Small intestine (tissue), 7 donors: ENCODE results near the gene CDH13. TPM values are rescaled to one million over a fixed set of nuclear protein-coding genes. Genes with fewer than 3 reads are reported as not detected.

Experiments used
- DNase-seq, 2 donors: peaks; one replicate each; pipeline versions ENCODE4 v3.0.0 to v3.0.0-alpha.2; 2013
- FAIRE-seq: peaks from 2 replicates; lab custom pipeline; 2012; peaks lifted over from hg19 to GRCh38; lab: Jason Lieb, UNC
- H3K27ac ChIP-seq, 3 donors: one replicate each; pipeline ENCODE4 v1.5.1; 2013; ENCODE audit warnings: low read length in 2 of 3, mild to moderate bottlenecking in 2 of 3, control low read depth in 1 of 3, inconsistent platforms in 1 of 3, low read depth in 1 of 3, moderate library complexity in 1 of 3
- H3K27me3 ChIP-seq, 3 donors: one replicate each; pipeline ENCODE4 v1.6.1; 2013; ENCODE audit warnings: low read length in 3 of 3, inconsistent platforms in 1 of 3; ENCODE audit not compliant: control insufficient read depth in 3 of 3, insufficient read depth in 3 of 3
- H3K36me3 ChIP-seq, 3 donors: one replicate each; pipeline ENCODE4 v1.6.1; 2013; ENCODE audit warnings: low read length in 3 of 3, inconsistent platforms in 1 of 3, low read depth in 1 of 3, mild to moderate bottlenecking in 1 of 3, moderate library complexity in 1 of 3; ENCODE audit not compliant: control insufficient read depth in 3 of 3, insufficient read depth in 2 of 3
- H3K4me1 ChIP-seq, 3 donors: one replicate each; pipeline ENCODE4 v1.6.1; 2013; ENCODE audit warnings: low read length in 2 of 3, inconsistent platforms in 1 of 3, low read depth in 1 of 3, mild to moderate bottlenecking in 1 of 3, moderate library complexity in 1 of 3; ENCODE audit not compliant: control insufficient read depth in 3 of 3, insufficient read depth in 2 of 3
- H3K4me3 ChIP-seq, 3 donors: one replicate each; pipeline ENCODE4 v1.5.1; 2013; ENCODE audit warnings: low read length in 3 of 3, control low read depth in 1 of 3, inconsistent platforms in 1 of 3, low read depth in 1 of 3, mild to moderate bottlenecking in 1 of 3, moderate library complexity in 1 of 3
- H3K9me3 ChIP-seq, 2 donors: one replicate each; pipeline ENCODE4 v1.6.1; 2013; ENCODE audit warnings: low read depth in 1 of 2, low read length in 1 of 2; ENCODE audit not compliant: control insufficient read depth in 2 of 2, insufficient read depth in 1 of 2
- WGBS, 3 donors: extraction: QIAGEN DNeasy Blood & Tissue Kit; methylation state at CpG; one replicate each; pipeline ENCODE4 v1.1.7; 2013; 5-methylcytosine and 5-hydroxymethylcytosine counted together
- polyA plus RNA-seq, 4 donors: library from polyadenylated mRNA; stranded (reverse) in 3 of 4; unstranded in 1 of 4; fragments of 200-250 nt in 3 of 4; fragments of 120-200 nt in 1 of 4; gene quantifications; one replicate each; pipeline versions ENCODE4 v1.2.1 to v1.2.3, GENCODE V29; 2013
- donor health status: healthy with polysubstance abuse.
- donor health status: control.
- donor health status: control.
- donor health status: Bipolar disorder and iron deficiency.
- donor health status: healthy.

CDH13 gene
- polyA plus RNA-seq, 4 donors, result 0.27 to 15.0 (median 2.9) TPM; not detected in 1

GRCh38 chr16:82992786-82993185 is 366.0 kb downstream of the CDH13 start:
- Histone ChIP-seq H3K27ac (peak overlapping the region in 2 of 3 donors; percentile 74 to 79), H3K9me3 (peaks cover 0 to 7% of the 10 kb centered on the region in 2 donors), H3K27me3 (no peaks in the 10 kb centered on the region), H3K4me3 (no peak overlapping the region), H3K36me3 (no peaks in the 10 kb centered on the region), H3K4me1 (peaks cover 2 to 45% (median 13%) of the 10 kb centered on the region in 3 donors)
- WGBS, 3 donors, result 16 to 63% (median 22%) methylated on average over 3 of the region's 3 CpGs
- FAIRE-seq (no peak), DNase-seq (peak; percentile 78 to 87)

GRCh38 chr16:82993415-82993814 is 366.6 kb downstream of the CDH13 start:
- no peak for DNase-seq
- H3K4me3 ChIP-seq, result no peak overlapping the region
- peaks cover 2 to 46% (median 13%) of the 10 kb centered on the region in 3 donors for H3K4me1 ChIP-seq
- no peak for FAIRE-seq
- no peaks in the 10 kb centered on the region for H3K27me3 ChIP-seq
- H3K27ac ChIP-seq, result peak overlapping the region in 2 of 3 donors; percentile 42 to 79
- WGBS, 3 donors, result 47 to 72% (median 49%) methylated on average over 5 of the region's 5 CpGs
- no peaks in the 10 kb centered on the region for H3K36me3 ChIP-seq
- peaks cover 0 to 7% of the 10 kb centered on the region in 2 donors for H3K9me3 ChIP-seq

- 72 to 81% (median 78%) methylated on average over 4 of the region's 4 CpGs for WGBS, 3 donors
- DNase-seq (no peak), FAIRE-seq (no peak)
- Histone ChIP-seq H3K4me1 (peaks cover 2 to 51% (median 13%) of the 10 kb centered on the region in 3 donors), H3K36me3 (no peaks in the 10 kb centered on the region), H3K9me3 (peaks cover 0 to 7% of the 10 kb centered on the region in 2 donors), H3K27ac (peak overlapping the region in 2 of 3 donors; percentile 42 to 79), H3K27me3 (no peaks in the 10 kb centered on the region), H3K4me3 (no peak overlapping the region)
Measured at GRCh38 chr16:82993926-82994325, 367.2 kb downstream of the CDH13 start.

GRCh38 chr16:82995286-82995923 is 368.6 kb downstream of the CDH13 start:
- Histone ChIP-seq H3K36me3 (no peaks in the 10 kb centered on the region), H3K27ac (peak overlapping the region; percentile 64 to 83 (median 72)), H3K4me3 (no peak overlapping the region), H3K9me3 (peaks cover 0 to 7% of the 10 kb centered on the region in 2 donors), H3K4me1 (peaks cover 2 to 52% (median 13%) of the 10 kb centered on the region in 3 donors), H3K27me3 (no peaks in the 10 kb centered on the region)
- DNase-seq (no peak), FAIRE-seq (no peak)
- 35 to 54% (median 51%) methylated on average over 9 of the region's 9 CpGs for WGBS, 3 donors

- no peaks in the 10 kb centered on the region for H3K36me3 ChIP-seq
- H3K4me1 ChIP-seq, result peaks cover 2 to 49% (median 13%) of the 10 kb centered on the region in 3 donors
- peak; percentile 86 to 92 for DNase-seq
- WGBS, 3 donors, result 7 to 20% (median 13%) methylated on average over 5 of the region's 5 CpGs
- no peak for FAIRE-seq
- H3K9me3 ChIP-seq, result peaks cover 0 to 7% of the 10 kb centered on the region in 2 donors
- H3K4me3 ChIP-seq, result no peak overlapping the region
- peak overlapping the region; percentile 64 to 83 (median 72) for H3K27ac ChIP-seq
- no peaks in the 10 kb centered on the region for H3K27me3 ChIP-seq
Measured at GRCh38 chr16:82995924-82996441, 369.2 kb downstream of the CDH13 start.

GRCh38 chr16:82996814-82997213 is 370.0 kb downstream of the CDH13 start:
- Histone ChIP-seq H3K4me1 (peaks cover 2 to 42% (median 13%) of the 10 kb centered on the region in 3 donors), H3K4me3 (no peak overlapping the region), H3K36me3 (no peaks in the 10 kb centered on the region), H3K9me3 (peaks cover 0 to 7% of the 10 kb centered on the region in 2 donors), H3K27ac (peak overlapping the region in 1 of 3 donors; percentile 83), H3K27me3 (no peaks in the 10 kb centered on the region)
- FAIRE-seq (no peak), DNase-seq (no peak)
- 82 to 93% (median 91%) methylated on average over 4 of the region's 4 CpGs for WGBS, 3 donors

- Histone ChIP-seq H3K36me3 (no peaks in the 10 kb centered on the region), H3K4me1 (peaks cover 2 to 30% (median 5%) of the 10 kb centered on the region in 3 donors), H3K9me3 (peaks cover 0 to 7% of the 10 kb centered on the region in 2 donors), H3K27ac (no peak overlapping the region), H3K4me3 (no peak overlapping the region), H3K27me3 (no peaks in the 10 kb centered on the region)
- FAIRE-seq (no peak), DNase-seq (no peak)
- WGBS, 3 donors, result 73 to 95% (median 86%) methylated on average over 6 of the region's 6 CpGs
Measured at GRCh38 chr16:82999711-83000110, 372.9 kb downstream of the CDH13 start.

GRCh38 chr16:83002351-83003334 is 375.9 kb downstream of the CDH13 start:
- no peaks in the 10 kb centered on the region for H3K9me3 ChIP-seq
- FAIRE-seq (no peak), DNase-seq (peak in 1 of 2 donors; percentile 16)
- H3K4me3 ChIP-seq, result no peak overlapping the region
- peaks cover 0 to 13% (median 0%) of the 10 kb centered on the region in 3 donors for H3K4me1 ChIP-seq
- H3K27ac ChIP-seq, result no peak overlapping the region
- no peaks in the 10 kb centered on the region for H3K36me3 ChIP-seq
- no peaks in the 10 kb centered on the region for H3K27me3 ChIP-seq
- 76 to 78% (median 76%) methylated on average over 8 of the region's 8 CpGs for WGBS, 3 donors
